Tibial artery (tissue), 4 donors: ENCODE data around the gene ENDOV.

Experiments used
- DNase-seq, 2 donors: peaks; one replicate each; pipeline ENCODE4 v3.0.0-alpha.2; 2019
- H3K27ac ChIP-seq, 2 donors: fragments of 200-600 bp; sonication (generic) in 1 of 2; 1 replicate in 1 of 2; 2 replicates in 1 of 2; pipeline ENCODE4 v1.5.1; 2018 to 2019; ENCODE audit warnings: mild to moderate bottlenecking in 1 of 2
- H3K27me3 ChIP-seq, 2 donors: fragments of 200-600 bp; sonication (generic) in 1 of 2; one replicate each; pipeline versions ENCODE4 v1.5.1 to v1.6.0; 2016 to 2019
- H3K36me3 ChIP-seq, 3 donors: fragments of 200-600 bp; sonication (generic) in 2 of 3; one replicate each; pipeline ENCODE4 v1.5.1; 2016 to 2019; ENCODE audit warnings: mild to moderate bottlenecking in 2 of 3
- H3K4me1 ChIP-seq, 4 donors: fragments of 200-600 bp; sonication (generic) in 2 of 4; 1 replicate in 3 of 4; 2 replicates in 1 of 4; pipeline ENCODE4 v1.5.1; 2016 to 2019
- H3K4me3 ChIP-seq, 2 donors: fragments of 200-600 bp; sonication (generic) in 1 of 2; 1 replicate in 1 of 2; 2 replicates in 1 of 2; pipeline ENCODE4 v1.5.1; 2018 to 2019; ENCODE audit warnings: mild to moderate bottlenecking in 2 of 2
- H3K9me3 ChIP-seq, 3 donors: fragments of 200-600 bp; sonication (generic) in 1 of 3; one replicate each; pipeline ENCODE4 v1.5.1; 2016 to 2019
- CTCF ChIP-seq, 2 experiments: fragments of 200-600 bp in 1 of 2; fragments of 450-650 bp in 1 of 2; IDR thresholded peaks; one replicate each; pipeline ENCODE4 v1.5.1; 2017 to 2019; ENCODE audit warnings: antibody characterized with exemption in 2 of 2, mild to moderate bottlenecking in 1 of 2, moderate library complexity in 1 of 2
- intact Hi-C: fragments of 100-400 bp; cut with DNase I; formaldehyde crosslinking; loops from one replicate; pipeline ENCODE4 v1.15.0; 2023; ENCODE audit warnings: low total_unique reads

The ENDOV gene

GRCh38 chr17:80468242-80468641 is 53.3 kb downstream of the ENDOV start:
- H3K27me3 ChIP-seq: peaks cover 0 to 85% of the 10 kb centered on the region in 2 donors
- no peak for TF ChIP-seq CTCF (IDR thresholded peaks at IDR 0.05)

DNA sequence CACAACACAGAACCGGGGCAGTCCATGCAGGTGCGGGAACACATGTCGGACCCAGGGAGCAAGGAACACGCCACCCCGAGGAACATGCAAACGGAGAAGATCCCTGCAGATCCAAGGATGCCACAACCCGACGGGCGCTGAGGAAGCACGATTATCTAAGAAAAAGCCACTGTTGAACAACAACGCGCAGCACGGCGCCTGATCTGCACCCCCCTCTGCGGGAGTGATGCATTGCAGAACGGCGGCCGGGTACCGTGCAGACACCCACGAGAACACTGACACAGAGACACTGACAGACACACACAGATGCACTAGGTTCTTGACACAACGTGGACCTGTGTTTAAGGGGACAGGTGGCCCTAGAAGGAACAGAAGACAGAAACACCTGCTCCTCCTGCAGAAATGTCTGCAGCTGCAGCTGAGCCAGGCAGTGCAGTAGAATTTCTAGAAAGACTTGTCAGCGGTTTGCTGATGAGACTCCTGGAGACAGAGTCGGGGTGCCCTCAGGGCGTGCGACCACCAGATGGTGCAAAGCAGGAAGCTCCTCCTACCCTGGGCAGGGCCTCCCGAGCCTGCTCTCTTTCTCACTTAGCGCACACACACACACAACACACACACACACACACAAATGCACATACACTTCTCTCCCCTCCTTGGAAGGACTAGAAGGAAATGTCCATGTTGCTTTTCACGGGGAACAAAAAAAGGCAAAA is 54.0 kb downstream of the ENDOV start:
- H3K36me3 ChIP-seq: no peaks in the 10 kb centered on the region
- no peak for DNase-seq
- no peak overlapping the region for H3K4me3 ChIP-seq
- H3K27ac ChIP-seq: no peak overlapping the region
- H3K4me1 ChIP-seq: peaks cover 0 to 3% (median 2%) of the 10 kb centered on the region in 4 donors
- peaks cover 0 to 92% of the 10 kb centered on the region in 2 donors for H3K27me3 ChIP-seq
- TF ChIP-seq CTCF (IDR thresholded peaks at IDR 0.05): no peak
- no peaks in the 10 kb centered on the region for H3K9me3 ChIP-seq
- intact Hi-C loops: no loop called here

More at GRCh38 chr17:80468242-80468641, 53.3 kb downstream of the ENDOV start:
- Histone ChIP-seq H3K9me3 (no peaks in the 10 kb centered on the region), H3K36me3 (no peaks in the 10 kb centered on the region), H3K4me1 (no peaks in the 10 kb centered on the region), H3K4me3 (no peak overlapping the region), H3K27ac (no peak overlapping the region)
- no peak for DNase-seq
- intact Hi-C loops: no loop called here

DNA sequence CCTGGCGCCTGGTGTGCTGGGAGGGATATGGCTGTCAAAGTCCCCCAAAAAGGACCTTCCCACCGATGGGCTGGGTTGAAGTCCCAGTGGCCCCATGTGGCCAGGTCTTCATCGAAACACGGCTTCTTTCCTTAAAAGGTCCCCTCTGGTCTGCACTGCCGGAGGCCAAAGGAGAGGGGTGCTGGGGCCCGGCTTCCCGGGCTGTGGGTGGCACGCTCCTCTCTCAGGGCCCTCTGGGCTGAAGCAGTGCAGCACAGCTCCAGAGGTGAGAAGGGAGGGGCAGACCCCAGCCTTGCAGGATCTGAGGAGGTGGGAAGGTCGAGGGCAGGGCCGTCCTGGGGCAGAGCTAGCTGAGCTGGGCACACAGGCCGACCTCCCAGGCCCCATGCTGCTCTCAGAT is 54.7 kb downstream of the ENDOV start:
- peaks cover 0 to 94% of the 10 kb centered on the region in 2 donors for H3K27me3 ChIP-seq
- no peaks in the 10 kb centered on the region for H3K9me3 ChIP-seq
- no peaks in the 10 kb centered on the region for H3K36me3 ChIP-seq
- no peak overlapping the region for H3K4me3 ChIP-seq
- H3K4me1 ChIP-seq: peaks cover 0 to 10% (median 9%) of the 10 kb centered on the region in 4 donors
- TF ChIP-seq CTCF (IDR thresholded peaks at IDR 0.05): no peak
- no peak overlapping the region for H3K27ac ChIP-seq
- intact Hi-C loops: no loop called here
- DNase-seq: no peak

GRCh38 chr17:80470603-80471002 is 55.6 kb downstream of the ENDOV start:
- Histone ChIP-seq H3K27me3 (peaks cover 0 to 93% of the 10 kb centered on the region in 2 donors), H3K27ac (no peak overlapping the region), H3K4me1 (peaks cover 0 to 19% (median 15%) of the 10 kb centered on the region in 4 donors), H3K36me3 (no peaks in the 10 kb centered on the region), H3K9me3 (no peaks in the 10 kb centered on the region), H3K4me3 (no peak overlapping the region)
- no peak for TF ChIP-seq CTCF (IDR thresholded peaks at IDR 0.05)
- intact Hi-C loops: no loop called here
- no peak for DNase-seq

DNA sequence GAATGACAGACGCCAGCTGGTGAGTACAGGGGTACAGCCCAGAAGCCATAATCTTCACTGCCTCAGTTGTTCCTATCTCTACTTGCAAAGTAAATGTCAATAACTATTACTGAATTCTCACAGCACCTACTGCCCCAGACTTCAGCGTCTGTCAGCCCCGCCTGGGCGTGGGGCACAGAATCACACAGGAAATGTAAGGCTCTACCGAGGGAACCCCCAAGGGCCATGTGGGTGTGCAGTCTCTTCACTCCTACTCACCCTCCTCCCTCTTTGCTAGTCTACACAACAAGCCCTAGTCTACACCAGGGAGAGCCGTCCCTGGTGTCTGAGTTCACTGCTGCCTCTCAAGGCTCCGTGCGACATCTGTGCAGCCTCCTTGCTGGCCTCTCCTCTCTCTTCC is 57.0 kb downstream of the ENDOV start:
- Histone ChIP-seq H3K4me1 (peaks cover 0 to 33% (median 28%) of the 10 kb centered on the region in 4 donors), H3K27me3 (peaks cover 0 to 93% of the 10 kb centered on the region in 2 donors), H3K9me3 (no peaks in the 10 kb centered on the region), H3K36me3 (no peaks in the 10 kb centered on the region), H3K4me3 (no peak overlapping the region), H3K27ac (no peak overlapping the region)
- DNase-seq: no peak
- intact Hi-C loops: no loop called here
- no peak for TF ChIP-seq CTCF (IDR thresholded peaks at IDR 0.05)
